HepG2 (cell line): ENCODE data around the gene CARHSP1. TPM values are rescaled to one million over a fixed set of nuclear protein-coding genes. Genes with fewer than 3 reads are reported as not detected.

Experiments used
- CREB1 ChIP-seq, 2 experiments: fragments of 450-650 bp in 1 of 2; IDR thresholded peaks; 2 replicates each; pipeline ENCODE4 v1.6.1; 2016 to 2017; ENCODE audit warnings: control low read depth in 1 of 2, mild to moderate bottlenecking in 1 of 2, missing compliant biosample characterization in 1 of 2, missing genetic modification characterization in 1 of 2
- CREB3 ChIP-seq: sonication (generic); formaldehyde crosslinking; IDR thresholded peaks from 2 replicates; pipeline ENCODE4 v1.5.0; 2020; ENCODE audit warnings: missing genetic modification reagents
- ELF1 ChIP-seq: sonication (generic); formaldehyde crosslinking; IDR thresholded peaks from 2 replicates; pipeline ENCODE4 v1.4.0; 2020; ENCODE audit warnings: missing genetic modification reagents
- ELK4 ChIP-seq: sonication (generic); formaldehyde crosslinking; IDR thresholded peaks from 2 replicates; pipeline ENCODE4 v1.9.0; 2021; ENCODE audit warnings: missing genetic modification reagents, borderline replicate concordance
- GABPA ChIP-seq, 2 experiments: IDR thresholded peaks; 2 replicates each; pipeline ENCODE4 v1.6.1; 2011 to 2016; ENCODE audit warnings: low read depth in 2 of 2, low read length in 1 of 2, missing biosample characterization in 1 of 2, missing genetic modification characterization in 1 of 2
- GATA4 ChIP-seq: sonication (generic); IDR thresholded peaks from 2 replicates; pipeline ENCODE4 v1.6.1; 2016; ENCODE audit warnings: antibody characterized with exemption, low read depth, borderline replicate concordance
- GFI1 ChIP-seq: sonication (generic); formaldehyde crosslinking; IDR thresholded peaks from 2 replicates; pipeline ENCODE4 v1.5.0; 2020; ENCODE audit warnings: missing genetic modification reagents, mild to moderate bottlenecking, borderline replicate concordance
- MED8 ChIP-seq: sonication (generic); formaldehyde crosslinking; IDR thresholded peaks from 2 replicates; pipeline ENCODE4 v1.8.1; 2023; ENCODE audit warnings: mild to moderate bottlenecking, missing genetic modification reagents; ENCODE audit not compliant: insufficient replicate concordance
- MIXL1 ChIP-seq: IDR thresholded peaks from 2 replicates; pipeline ENCODE4 v1.6.1; 2016
- MTA3 ChIP-seq: sonication (generic); formaldehyde crosslinking; IDR thresholded peaks from 2 replicates; pipeline ENCODE4 v1.4.0; 2020; ENCODE audit warnings: missing genetic modification reagents
- MTERF4 ChIP-seq: sonication (generic); formaldehyde crosslinking; IDR thresholded peaks from 2 replicates; pipeline ENCODE4 v1.8.0; 2023; ENCODE audit warnings: mild to moderate bottlenecking, missing genetic modification reagents
- NRL ChIP-seq: sonication (generic); formaldehyde crosslinking; IDR thresholded peaks from 2 replicates; pipeline ENCODE4 v1.5.0; 2020; ENCODE audit warnings: missing genetic modification reagents, mild to moderate bottlenecking, moderate library complexity, borderline replicate concordance
- PLRG1 ChIP-seq: fragments of 450-650 bp; conservative IDR thresholded peaks from 2 replicates; pipeline ENCODE4 v1.6.1; 2016
- PRPF4 ChIP-seq: fragments of 200-400 bp; formaldehyde crosslinking; IDR thresholded peaks from 2 replicates; pipeline ENCODE4 v1.6.1; 2016; ENCODE audit warnings: low read length, low read depth; ENCODE audit not compliant: poor library complexity, severe bottlenecking
- SALL1 ChIP-seq: sonication (generic); formaldehyde crosslinking; IDR thresholded peaks from 2 replicates; pipeline ENCODE4 v1.8.0; 2022; ENCODE audit warnings: mild to moderate bottlenecking, missing genetic modification reagents
- SIN3B ChIP-seq: fragments of 150-350 bp; IDR thresholded peaks from 2 replicates; pipeline ENCODE4 v1.6.1; 2014; ENCODE audit warnings: low read length
- SNAI1 ChIP-seq: sonication (generic); formaldehyde crosslinking; IDR thresholded peaks from 2 replicates; pipeline ENCODE4 v1.5.0; 2020; ENCODE audit warnings: mild to moderate bottlenecking, missing genetic modification reagents, borderline replicate concordance
- TEAD3 ChIP-seq: optimal IDR thresholded peaks from 2 replicates; pipeline ENCODE3; 2016; ENCODE audit warnings: borderline replicate concordance
- TFAP4 ChIP-seq: sonication (generic); IDR thresholded peaks from 2 replicates; pipeline ENCODE4 v1.6.1; 2016; ENCODE audit warnings: low read depth, borderline replicate concordance
- TRIM24 ChIP-seq: sonication (generic); formaldehyde crosslinking; IDR thresholded peaks from 2 replicates; pipeline ENCODE4 v1.8.0; 2022; ENCODE audit warnings: mild to moderate bottlenecking, missing genetic modification reagents
- XRCC5 ChIP-seq: fragments of 200-400 bp; formaldehyde crosslinking; optimal IDR thresholded peaks from 2 replicates; pipeline ENCODE3; 2017; ENCODE audit warnings: mild to moderate bottlenecking, low read length
- ZBTB25 ChIP-seq: IDR thresholded peaks from 2 replicates; pipeline ENCODE4 v1.6.1; 2018; ENCODE audit warnings: missing genetic modification reagents
- ZKSCAN5 ChIP-seq: sonication (generic); formaldehyde crosslinking; IDR thresholded peaks from 2 replicates; pipeline ENCODE4 v1.5.1; 2020; ENCODE audit warnings: mild to moderate bottlenecking, missing genetic modification reagents
- ZNF430 ChIP-seq: sonication (generic); formaldehyde crosslinking; IDR thresholded peaks from 2 replicates; pipeline ENCODE4 v1.9.0; 2021; ENCODE audit warnings: mild to moderate bottlenecking, missing genetic modification reagents
- ZNF550 ChIP-seq: sonication (generic); formaldehyde crosslinking; IDR thresholded peaks from 2 replicates; pipeline ENCODE4 v1.4.0; 2020; ENCODE audit warnings: mild to moderate bottlenecking, missing genetic modification reagents, borderline replicate concordance
- ZNF788 ChIP-seq: sonication (generic); formaldehyde crosslinking; IDR thresholded peaks from 2 replicates; pipeline ENCODE4 v1.5.0; 2020; ENCODE audit warnings: mild to moderate bottlenecking, missing genetic modification reagents, borderline replicate concordance
- polyA plus RNA-seq, 8 experiments: library from polyadenylated mRNA; depleted of rRNA in 3 of 8; stranded (reverse) in 7 of 8; unstranded in 1 of 8; fragments of >200 nt; fragmentation: Illumina TruSeq in 4 of 8; extraction: Trizol in 4 of 8; gene quantifications; 2 replicates each; pipeline versions ENCODE4 v1.2.1 to v1.2.3, GENCODE V29; 2011 to 2016; ENCODE audit warnings: low read depth in 4 of 8, missing spikeins in 1 of 8, mixed read lengths in 1 of 8; ENCODE audit not compliant: insufficient read depth in 1 of 8
- total RNA-seq, 5 experiments: library from RNA; depleted of rRNA; stranded (reverse); fragments of >200 nt; fragmentation: Illumina TruSeq; extraction: Trizol; gene quantifications; 2 replicates each; pipeline ENCODE4 v1.2.3, GENCODE V29; 2016; ENCODE audit warnings: low read depth in 1 of 5

Gene CARHSP1
- total and polyA plus RNA-seq, 2 of the 13 experiments (the other 11 are each of a cell fraction or from before 2014, with no cell fraction given), result 173 to 345 TPM

GRCh38 chr16:8885674-8886592 is 17.1 kb upstream of the CARHSP1 start (continued):
- TF ChIP-seq SALL1 (no peak; the same call in none of the 2 replicates), TEAD3 (CRISPR knock-in tag) (peak; percentile 35), ZNF430 (CRISPR knock-in tag) (peak; percentile 81), GABPA (IDR thresholded peaks at IDR 0.05; ENCODE audit: low read depth, low read length) (no peak), GABPA (CRISPR knock-in tag; IDR thresholded peaks at IDR 0.05; ENCODE audit: low read depth) (no peak), GATA4 (no peak), CREB1 (IDR thresholded peaks at IDR 0.05) (no peak), CREB1 (CRISPR knock-in tag; IDR thresholded peaks at IDR 0.05) (no peak), MED8 (no peak), TFAP4 (0 out of 2 replicates have a peak, but pooled peaks have one; percentile 36), MTA3 (CRISPR knock-in tag) (no peak), PLRG1 (no peak), GFI1 (no peak), ELK4 (CRISPR knock-in tag) (no peak), PRPF4 (no peak), ZKSCAN5 (no peak), ZNF550 (CRISPR knock-in tag) (no peak), ZBTB25 (no peak), ELF1 (CRISPR knock-in tag) (no peak), CREB3 (CRISPR knock-in tag) (no peak), MTERF4 (CRISPR knock-in tag) (no peak), XRCC5 (no peak), SNAI1 (CRISPR knock-in tag) (no peak), SIN3B (no peak), MIXL1 (CRISPR knock-in tag) (no peak), ZNF788 (no peak), NRL (CRISPR knock-in tag) (peak; percentile 56), TRIM24 (CRISPR knock-in tag) (no peak)
